GM12864 (cell line): ENCODE measurements around the gene ADPRS.

Experiments
- DNase-seq: peaks from one replicate; pipeline ENCODE4 v3.0.0-alpha.2; 2011; ENCODE audit warnings: low read depth
- H3K4me3 ChIP-seq: 2 replicates; pipeline ENCODE4 v1.5.1; 2011; ENCODE audit warnings: mild to moderate bottlenecking, low read depth, low read length, control low read depth
- TF ChIP-seq, protein P1 (sequence below): IDR thresholded peaks from 2 replicates; pipeline ENCODE4 v1.5.1; 2011; ENCODE audit warnings: low read depth, mild to moderate bottlenecking, moderate library complexity, low read length, control low read depth, inconsistent platforms; ENCODE audit errors: missing control alignments

Gene ADPRS

DNA sequence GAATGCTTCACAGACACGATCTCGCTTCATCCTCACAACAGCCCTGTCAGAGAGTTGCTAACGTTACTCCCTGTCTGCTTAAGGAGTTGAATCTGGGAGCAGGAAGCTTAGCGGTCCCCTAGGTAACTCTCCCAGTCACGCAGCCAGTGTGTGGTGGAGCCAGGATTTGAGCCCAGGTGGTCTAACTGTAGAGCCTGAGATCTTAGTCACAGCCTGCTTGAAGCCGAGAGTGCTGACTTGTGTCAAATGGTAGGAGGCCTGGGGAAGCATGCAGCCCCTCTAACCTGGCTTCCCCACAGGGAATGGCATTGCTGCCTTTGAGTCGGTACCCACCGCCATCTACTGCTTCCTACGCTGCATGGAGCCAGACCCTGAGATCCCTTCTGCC, 4.1 kb downstream of the ADPRS start:
- no peak for DNase-seq
- TF ChIP-seq, protein P1, sequence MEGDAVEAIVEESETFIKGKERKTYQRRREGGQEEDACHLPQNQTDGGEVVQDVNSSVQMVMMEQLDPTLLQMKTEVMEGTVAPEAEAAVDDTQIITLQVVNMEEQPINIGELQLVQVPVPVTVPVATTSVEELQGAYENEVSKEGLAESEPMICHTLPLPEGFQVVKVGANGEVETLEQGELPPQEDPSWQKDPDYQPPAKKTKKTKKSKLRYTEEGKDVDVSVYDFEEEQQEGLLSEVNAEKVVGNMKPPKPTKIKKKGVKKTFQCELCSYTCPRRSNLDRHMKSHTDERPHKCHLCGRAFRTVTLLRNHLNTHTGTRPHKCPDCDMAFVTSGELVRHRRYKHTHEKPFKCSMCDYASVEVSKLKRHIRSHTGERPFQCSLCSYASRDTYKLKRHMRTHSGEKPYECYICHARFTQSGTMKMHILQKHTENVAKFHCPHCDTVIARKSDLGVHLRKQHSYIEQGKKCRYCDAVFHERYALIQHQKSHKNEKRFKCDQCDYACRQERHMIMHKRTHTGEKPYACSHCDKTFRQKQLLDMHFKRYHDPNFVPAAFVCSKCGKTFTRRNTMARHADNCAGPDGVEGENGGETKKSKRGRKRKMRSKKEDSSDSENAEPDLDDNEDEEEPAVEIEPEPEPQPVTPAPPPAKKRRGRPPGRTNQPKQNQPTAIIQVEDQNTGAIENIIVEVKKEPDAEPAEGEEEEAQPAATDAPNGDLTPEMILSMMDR, result no peak
- no peak overlapping the region for H3K4me3 ChIP-seq

DNA sequence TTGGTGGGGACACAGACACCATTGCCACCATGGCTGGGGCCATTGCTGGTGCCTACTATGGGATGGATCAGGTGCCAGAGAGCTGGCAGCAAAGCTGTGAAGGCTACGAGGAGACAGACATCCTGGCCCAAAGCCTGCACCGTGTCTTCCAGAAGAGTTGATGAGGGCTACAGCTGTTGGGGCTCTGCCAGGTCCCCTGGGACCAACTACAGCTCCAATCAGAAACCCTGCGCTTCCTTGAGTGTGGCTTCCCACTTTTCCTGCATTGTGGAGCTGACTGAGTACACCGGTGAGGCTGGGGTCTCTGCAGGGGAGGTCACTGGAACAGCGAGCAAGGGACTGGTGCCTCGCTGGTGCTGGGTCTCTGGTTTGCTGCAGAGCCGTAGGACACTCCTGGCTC, 4.5 kb downstream of the ADPRS start:
- no peak overlapping the region for H3K4me3 ChIP-seq
- TF ChIP-seq, protein P1, result no peak
- no peak for DNase-seq

DNA sequence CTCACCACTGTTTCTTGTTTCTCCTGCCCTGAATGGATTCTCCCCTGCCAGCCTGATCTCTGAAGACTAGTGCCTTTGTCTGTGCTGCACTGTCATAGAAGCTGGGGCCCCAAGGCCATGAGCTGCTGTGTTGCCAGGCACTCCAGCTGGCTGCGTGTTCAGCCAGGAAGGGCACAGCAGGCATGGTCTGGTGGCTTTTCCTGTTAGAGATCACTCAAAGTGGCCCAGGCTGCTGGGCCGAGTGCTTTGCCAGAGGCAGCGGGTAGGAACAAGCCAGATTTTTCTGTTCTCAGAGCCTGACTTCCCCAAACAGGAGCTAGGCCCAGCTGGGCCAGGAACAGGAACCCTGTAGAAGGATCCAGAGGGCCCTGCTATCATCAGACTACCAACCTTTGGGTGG, 5.2 kb downstream of the ADPRS start:
- DNase-seq, result no peak
- TF ChIP-seq, protein P1, result no peak
- H3K4me3 ChIP-seq, result no peak overlapping the region

DNA sequence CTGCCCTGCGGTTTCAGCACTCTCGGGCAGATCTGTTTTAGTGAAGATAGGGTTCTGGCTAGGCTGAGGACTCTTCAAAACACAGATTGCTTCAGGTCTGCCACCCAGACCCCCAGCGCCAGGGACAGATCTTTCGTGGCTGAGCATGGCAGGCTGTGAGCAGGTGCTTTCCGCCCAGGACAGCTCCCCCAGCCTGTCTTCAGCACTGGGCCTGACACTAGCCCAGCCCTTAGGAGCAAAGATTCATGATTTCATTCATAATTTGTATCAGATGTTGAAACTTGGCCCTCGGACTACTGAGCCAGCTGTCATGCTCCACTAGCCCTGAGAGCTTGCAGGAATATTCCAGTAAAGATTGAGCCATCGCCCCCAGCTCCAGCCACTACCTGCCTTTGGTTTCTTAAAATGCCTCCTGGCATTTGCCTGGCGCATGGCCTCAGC, 5.9 kb downstream of the ADPRS start:
- DNase-seq, result no peak
- no peak overlapping the region for H3K4me3 ChIP-seq
- TF ChIP-seq, protein P1, result no peak

DNA sequence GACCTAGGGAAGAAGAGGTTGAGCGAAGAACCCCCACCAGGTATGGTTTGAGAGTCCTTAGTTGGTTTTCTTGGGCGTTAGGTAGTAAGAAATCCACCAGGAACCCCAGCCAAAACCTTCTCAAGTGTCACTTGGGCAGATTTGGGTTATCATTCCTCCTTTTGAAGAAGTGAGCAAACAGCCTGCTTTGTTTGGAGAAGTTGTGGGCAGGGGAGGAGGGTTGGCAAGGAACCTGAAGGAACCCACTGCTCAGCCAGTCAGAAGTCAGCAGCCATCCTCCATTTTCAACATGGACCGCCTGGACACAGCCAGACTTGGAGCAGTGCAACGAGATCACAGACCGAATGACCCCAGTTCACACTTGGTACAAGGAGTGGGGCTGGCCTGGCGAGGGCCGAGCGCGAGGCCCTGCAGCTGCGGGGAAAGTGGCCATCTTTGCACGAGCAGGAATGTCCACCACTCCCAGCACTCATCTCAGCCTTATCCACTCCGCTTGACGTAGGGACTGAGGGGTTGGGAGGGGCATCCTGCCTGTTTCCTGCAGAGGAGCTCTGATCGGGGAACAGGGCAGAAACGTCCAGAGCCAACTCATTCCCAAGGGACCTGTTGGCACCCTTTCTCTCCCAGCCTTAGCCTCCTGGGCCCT, 7.2 kb downstream of the ADPRS start:
- TF ChIP-seq, protein P1, result no peak
- H3K4me3 ChIP-seq, result no peak overlapping the region
- no peak for DNase-seq

DNA sequence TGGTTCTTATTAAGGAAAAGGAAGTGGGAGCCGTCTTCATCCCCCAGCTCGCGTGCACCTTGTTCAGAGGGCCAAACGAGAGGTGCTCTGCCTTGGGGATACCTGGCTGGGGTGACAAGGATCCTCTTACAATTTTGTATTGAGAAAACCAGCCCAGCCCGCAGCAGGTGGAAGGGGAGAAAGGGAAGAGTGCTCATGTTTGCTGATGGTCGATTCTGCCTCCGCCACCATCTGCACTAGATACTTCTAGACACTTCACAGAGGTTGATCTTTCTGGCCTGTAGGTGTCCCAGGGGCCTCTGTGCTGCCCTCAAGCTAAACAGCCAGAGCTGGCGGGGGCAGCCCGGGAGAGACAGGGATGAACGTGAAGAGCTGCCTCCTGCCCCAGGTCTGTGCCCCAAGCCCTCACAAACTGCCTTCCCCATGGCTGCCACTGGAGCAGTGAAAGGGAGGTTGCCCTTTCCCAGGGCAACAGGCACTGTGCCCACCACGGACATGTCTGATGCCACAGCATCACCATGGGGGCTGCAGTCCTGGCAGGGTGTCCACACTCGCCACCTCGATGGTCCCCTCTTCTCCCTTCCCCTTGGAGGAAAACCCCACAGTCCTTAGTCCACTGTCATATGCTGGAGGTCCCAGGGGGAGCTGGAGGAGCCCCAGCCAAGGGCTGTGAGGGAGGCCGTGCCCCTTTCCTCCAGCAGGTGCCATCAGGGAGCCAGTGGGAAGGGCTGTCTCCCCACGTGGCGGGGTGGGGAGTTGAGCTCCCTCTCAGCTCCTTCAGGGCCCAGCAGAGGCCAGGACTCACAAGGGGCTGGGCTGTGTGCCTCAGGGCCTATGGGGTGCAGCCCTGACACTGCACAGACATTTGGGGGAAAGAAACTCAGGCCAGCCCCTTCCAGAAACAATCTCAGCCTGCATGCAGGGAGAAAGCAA, 8.1 kb downstream of the ADPRS start:
- DNase-seq, result no peak
- H3K4me3 ChIP-seq, result no peak overlapping the region
- TF ChIP-seq, protein P1, result peak; percentile 32
